Loucy (cell line): ENCODE measurements around the gene ATP13A3.

Experiments
- H2AFZ ChIP-seq: fragments of 200-600 bp; sonication (generic); 2 replicates; pipeline ENCODE4 v1.6.0; 2016; ENCODE audit warnings: antibody characterized with exemption, mild to moderate bottlenecking, low read length, moderate library complexity
- H3F3A ChIP-seq: fragments of 200-600 bp; 2 replicates; pipeline ENCODE4 v1.6.0; 2016; ENCODE audit warnings: antibody characterized with exemption, low read depth, mild to moderate bottlenecking
- H3K27me3 ChIP-seq: fragments of 200-600 bp; sonication (generic); 2 replicates; pipeline ENCODE4 v1.6.1; 2014; ENCODE audit warnings: low read length, mild to moderate bottlenecking; ENCODE audit not compliant: insufficient read depth, poor library complexity, severe bottlenecking
- H3K36me3 ChIP-seq: fragments of 200-600 bp; sonication (generic); 2 replicates; pipeline ENCODE4 v1.6.1; 2016; ENCODE audit warnings: low read length; ENCODE audit not compliant: insufficient read depth
- H3K4me1 ChIP-seq: fragments of 200-600 bp; sonication (generic); 2 replicates; pipeline ENCODE4 v1.5.1; 2014; ENCODE audit warnings: low read length, mild to moderate bottlenecking; ENCODE audit not compliant: insufficient read depth, poor library complexity, severe bottlenecking
- H3K4me2 ChIP-seq: fragments of 200-600 bp; sonication (generic); 2 replicates; pipeline ENCODE4 v1.6.0; 2014; ENCODE audit warnings: antibody characterized with exemption, low read length, low read depth, mild to moderate bottlenecking; ENCODE audit not compliant: poor library complexity, severe bottlenecking
- H3K4me3 ChIP-seq: fragments of 200-600 bp; sonication (generic); 2 replicates; pipeline ENCODE4 v1.5.1; 2014; ENCODE audit warnings: low read length, mild to moderate bottlenecking, mixed read lengths; ENCODE audit not compliant: poor library complexity, severe bottlenecking
- H3K79me2 ChIP-seq: fragments of 200-600 bp; sonication (generic); 2 replicates; pipeline ENCODE4 v1.6.1; 2014; ENCODE audit warnings: low read length; ENCODE audit not compliant: insufficient read depth
- H3K9ac ChIP-seq: fragments of 200-600 bp; sonication (generic); 2 replicates; pipeline ENCODE4 v1.6.0; 2014; ENCODE audit warnings: mild to moderate bottlenecking, low read depth, low read length, moderate library complexity; ENCODE audit not compliant: poor library complexity, severe bottlenecking
- H3K9me2 ChIP-seq: fragments of 200-600 bp; sonication (generic); replicated peaks from 2 replicates; pipeline ENCODE4 v1.6.1; 2016; ENCODE audit warnings: low read depth, low read length, mixed read lengths
- H3K9me3 ChIP-seq: fragments of 200-600 bp; sonication (generic); 2 replicates; pipeline ENCODE4 v1.6.1; 2014; ENCODE audit warnings: mild to moderate bottlenecking, antibody characterized with exemption, low read length, low read depth; ENCODE audit not compliant: insufficient read depth
- H4K20me1 ChIP-seq: fragments of 200-600 bp; sonication (generic); 2 replicates; pipeline ENCODE4 v1.6.0; 2014; ENCODE audit warnings: antibody characterized with exemption, low read length, mild to moderate bottlenecking; ENCODE audit not compliant: insufficient read depth, poor library complexity, severe bottlenecking
- EZH2phosphoT487 ChIP-seq: fragments of 200-600 bp; IDR thresholded peaks from 2 replicates; pipeline ENCODE4 v1.6.1; 2018; ENCODE audit warnings: antibody characterized with exemption, mild to moderate bottlenecking, moderate library complexity, borderline replicate concordance
- TF ChIP-seq, protein P1 (sequence below): fragments of 200-600 bp; sonication (generic); conservative IDR thresholded peaks from 2 replicates; pipeline ENCODE4 v1.5.1; 2014; ENCODE audit warnings: mild to moderate bottlenecking, antibody characterized with exemption, low read length

Gene ATP13A3

DNA sequence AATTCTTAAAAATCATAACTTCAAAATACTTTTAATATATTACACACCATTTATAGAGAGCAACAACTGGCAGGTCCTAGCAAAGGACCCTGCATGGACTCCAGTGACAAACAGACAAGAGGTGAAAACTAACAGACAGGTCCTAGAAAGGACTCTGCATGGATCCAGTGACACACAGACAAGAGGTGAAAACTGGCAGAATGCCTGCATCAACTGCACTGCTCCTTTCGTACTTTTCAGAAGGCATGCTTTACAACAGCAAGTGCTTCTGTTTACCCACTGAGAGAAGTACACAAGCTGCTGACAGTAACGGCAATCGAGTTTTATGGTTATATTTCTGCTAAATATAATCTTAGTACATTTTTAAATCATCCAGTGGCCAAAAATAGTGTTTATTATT is 63.5 kb downstream of the ATP13A3 start:
- no peak overlapping the region for H3K4me3 ChIP-seq
- no peaks in the 10 kb centered on the region for H3K27me3 ChIP-seq
- no peak overlapping the region for H3K4me2 ChIP-seq
- no peaks in the 10 kb centered on the region for H3F3A ChIP-seq
- H3K4me1 ChIP-seq = no peaks in the 10 kb centered on the region
- no peak overlapping the region for H3K9ac ChIP-seq
- no peak for TF ChIP-seq EZH2phosphoT487
- TF ChIP-seq, protein P1, sequence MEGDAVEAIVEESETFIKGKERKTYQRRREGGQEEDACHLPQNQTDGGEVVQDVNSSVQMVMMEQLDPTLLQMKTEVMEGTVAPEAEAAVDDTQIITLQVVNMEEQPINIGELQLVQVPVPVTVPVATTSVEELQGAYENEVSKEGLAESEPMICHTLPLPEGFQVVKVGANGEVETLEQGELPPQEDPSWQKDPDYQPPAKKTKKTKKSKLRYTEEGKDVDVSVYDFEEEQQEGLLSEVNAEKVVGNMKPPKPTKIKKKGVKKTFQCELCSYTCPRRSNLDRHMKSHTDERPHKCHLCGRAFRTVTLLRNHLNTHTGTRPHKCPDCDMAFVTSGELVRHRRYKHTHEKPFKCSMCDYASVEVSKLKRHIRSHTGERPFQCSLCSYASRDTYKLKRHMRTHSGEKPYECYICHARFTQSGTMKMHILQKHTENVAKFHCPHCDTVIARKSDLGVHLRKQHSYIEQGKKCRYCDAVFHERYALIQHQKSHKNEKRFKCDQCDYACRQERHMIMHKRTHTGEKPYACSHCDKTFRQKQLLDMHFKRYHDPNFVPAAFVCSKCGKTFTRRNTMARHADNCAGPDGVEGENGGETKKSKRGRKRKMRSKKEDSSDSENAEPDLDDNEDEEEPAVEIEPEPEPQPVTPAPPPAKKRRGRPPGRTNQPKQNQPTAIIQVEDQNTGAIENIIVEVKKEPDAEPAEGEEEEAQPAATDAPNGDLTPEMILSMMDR = no peak
- no peak overlapping the region for H2AFZ ChIP-seq
- H3K9me3 ChIP-seq = no peaks in the 10 kb centered on the region
- no peaks in the 10 kb centered on the region for H3K9me2 ChIP-seq
- H3K36me3 ChIP-seq = peaks cover 76% of the 10 kb centered on the region
- H4K20me1 ChIP-seq = no peaks in the 10 kb centered on the region
- no peaks in the 10 kb centered on the region for H3K79me2 ChIP-seq

DNA sequence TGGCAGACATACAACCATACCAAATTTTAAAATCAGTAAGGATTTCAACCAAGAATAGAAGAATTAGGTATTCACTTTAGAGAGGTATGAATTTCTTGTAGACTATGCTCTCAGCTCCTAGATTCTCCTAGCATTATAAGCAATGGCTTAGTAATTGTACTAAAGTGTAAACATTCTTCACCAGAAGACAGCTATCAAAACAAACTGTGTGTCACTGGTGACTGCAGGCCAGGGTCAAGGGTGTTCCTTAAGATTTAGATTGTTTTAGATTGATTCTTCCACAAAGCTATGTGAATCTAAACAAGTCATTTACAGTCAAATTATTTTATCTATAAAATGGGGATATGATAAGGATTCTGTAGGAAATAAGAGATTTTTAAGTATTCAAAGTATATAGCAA is 64.6 kb downstream of the ATP13A3 start:
- H3K36me3 ChIP-seq = peaks cover 69% of the 10 kb centered on the region; the same call in 1 of the 2 replicates
- H4K20me1 ChIP-seq = no peaks in the 10 kb centered on the region
- no peak overlapping the region for H2AFZ ChIP-seq
- no peak overlapping the region for H3K4me3 ChIP-seq
- H3K4me1 ChIP-seq = no peaks in the 10 kb centered on the region
- no peaks in the 10 kb centered on the region for H3K9me3 ChIP-seq
- no peaks in the 10 kb centered on the region for H3K79me2 ChIP-seq
- H3K27me3 ChIP-seq = no peaks in the 10 kb centered on the region
- H3K9me2 ChIP-seq = no peaks in the 10 kb centered on the region
- no peak overlapping the region for H3K4me2 ChIP-seq
- TF ChIP-seq, protein P1 = no peak
- no peak for TF ChIP-seq EZH2phosphoT487
- no peak overlapping the region for H3K9ac ChIP-seq
- H3F3A ChIP-seq = no peaks in the 10 kb centered on the region

DNA sequence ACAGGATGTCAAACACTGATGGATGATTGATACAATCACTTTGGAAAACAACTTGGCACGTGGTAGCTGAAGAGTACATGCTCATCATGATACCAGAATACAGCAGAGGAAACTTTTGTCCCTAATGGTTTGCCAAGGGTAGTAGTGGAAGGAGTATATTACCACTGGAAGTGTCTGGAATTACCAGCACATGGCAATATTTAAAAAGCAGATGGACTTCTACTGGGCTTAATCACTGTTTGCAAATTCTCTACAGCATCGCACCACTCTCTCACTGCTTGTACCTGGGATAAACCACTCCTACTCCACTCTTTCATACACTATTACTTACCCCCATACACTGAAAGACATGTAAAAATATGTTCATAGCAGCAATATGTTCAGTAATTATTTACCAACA is 68.1 kb downstream of the ATP13A3 start:
- H3K4me1 ChIP-seq = no peaks in the 10 kb centered on the region
- TF ChIP-seq, protein P1 = no peak
- TF ChIP-seq EZH2phosphoT487 = no peak
- no peaks in the 10 kb centered on the region for H3F3A ChIP-seq
- no peak overlapping the region for H3K4me3 ChIP-seq
- H3K79me2 ChIP-seq = no peaks in the 10 kb centered on the region
- no peaks in the 10 kb centered on the region for H3K9me3 ChIP-seq
- H3K9me2 ChIP-seq = no peaks in the 10 kb centered on the region
- H3K9ac ChIP-seq = no peak overlapping the region
- no peaks in the 10 kb centered on the region for H3K27me3 ChIP-seq
- no peak overlapping the region for H3K4me2 ChIP-seq
- no peaks in the 10 kb centered on the region for H4K20me1 ChIP-seq
- H3K36me3 ChIP-seq = peaks cover 38% of the 10 kb centered on the region; the same call in 1 of the 2 replicates
- no peak overlapping the region for H2AFZ ChIP-seq
